NB4 (cell line): ENCODE results near the gene RBM20.
A peak's percentile ranks its signal among the peaks of the same experiment; 100 is the strongest.

ENCODE experiments used
- DNase-seq: peaks from one replicate; pipeline ENCODE4 v3.0.0; 2010; ENCODE audit warnings: low read depth
- H3K4me3 ChIP-seq: one replicate; pipeline ENCODE4 v1.5.1; 2011; ENCODE audit warnings: mild to moderate bottlenecking, low read depth, low read length, moderate library complexity
- CTCF ChIP-seq: IDR thresholded peaks from one replicate; pipeline ENCODE4 v1.5.1; 2012; ENCODE audit warnings: low read depth, low read length
- MAX ChIP-seq: IDR thresholded peaks from 2 replicates; pipeline ENCODE4 v1.6.1; 2011; ENCODE audit warnings: low read depth, low read length
- MYC ChIP-seq: IDR thresholded peaks from 2 replicates; pipeline ENCODE4 v1.6.1; 2011; ENCODE audit warnings: low read depth, low read length
- POLR2A ChIP-seq: IDR thresholded peaks from 2 replicates; pipeline ENCODE4 v1.6.1; 2011; ENCODE audit warnings: mild to moderate bottlenecking; ENCODE audit not compliant: insufficient read length; ENCODE audit errors: extremely low read depth

RBM20 gene

GRCh38 chr10:110853921-110854605 is 209.9 kb downstream of the RBM20 start:
- DNase-seq = no peak
- no peak overlapping the region for H3K4me3 ChIP-seq
- TF ChIP-seq MAX (no peak), MYC (no peak), CTCF (no peak), POLR2A (no peak)

- H3K4me3 ChIP-seq = no peak overlapping the region
- DNase-seq = peak; percentile 91
- peak; percentile 71 for TF ChIP-seq MAX
- peak; percentile 78 for TF ChIP-seq MYC
- no peak for TF ChIP-seq CTCF
These were observed 213.4 kb downstream of the RBM20 start for GRCh38 chr10:110857265-110858171.

DNA sequence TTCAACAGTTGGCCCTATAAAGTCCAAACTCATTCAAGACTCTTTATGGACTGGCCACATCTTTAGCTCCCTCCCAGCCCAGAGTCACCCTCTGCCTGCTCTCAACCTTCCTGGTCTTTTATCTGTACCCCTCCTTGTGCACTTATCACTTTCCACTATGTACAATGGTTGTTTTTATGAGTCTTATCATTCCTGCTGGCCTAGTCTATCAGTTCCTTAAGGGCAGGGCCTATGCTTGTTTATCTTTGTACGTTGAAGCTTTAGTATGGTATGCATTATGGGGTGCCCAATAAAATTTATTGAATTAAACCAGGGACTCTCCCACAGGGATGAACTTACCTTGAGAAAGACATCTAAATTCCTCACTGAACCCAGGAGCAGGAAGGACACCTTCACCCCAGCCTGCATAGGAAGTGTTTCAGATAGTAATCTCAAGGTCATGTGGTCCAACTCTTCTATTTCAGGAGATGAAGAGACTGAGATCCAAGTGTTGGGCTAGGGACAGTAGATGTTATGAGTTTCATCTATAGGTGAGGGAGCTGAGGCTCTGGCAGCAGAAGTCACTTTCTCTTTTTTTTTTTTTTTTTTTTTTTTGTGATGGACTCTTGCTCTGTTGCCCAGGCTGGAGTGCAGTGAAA is 214.3 kb downstream of the RBM20 start:
- peak; percentile 37 for DNase-seq
- no peak for TF ChIP-seq MYC
- no peak for TF ChIP-seq MAX
- no peak for TF ChIP-seq POLR2A
- no peak for TF ChIP-seq CTCF
- H3K4me3 ChIP-seq = no peak overlapping the region

GRCh38 chr10:110859206-110859972 is 215.3 kb downstream of the RBM20 start:
- TF ChIP-seq MAX (no peak), CTCF (no peak), MYC (no peak), POLR2A (no peak)
- no peak overlapping the region for H3K4me3 ChIP-seq
- DNase-seq = no peak

GRCh38 chr10:110859973-110860376 is 215.8 kb downstream of the RBM20 start:
- TF ChIP-seq MYC (peak; percentile 78), MAX (peak; percentile 84), CTCF (no peak), POLR2A (no peak)
- DNase-seq = peak; percentile 95
- H3K4me3 ChIP-seq = no peak overlapping the region
